GM19238 (cell line): ENCODE results near the gene NEDD9.
A peak's percentile ranks its signal among the peaks of the same experiment; 100 is the strongest.

Experiments used
- DNase-seq: peaks from one replicate; pipeline ENCODE4 v3.0.0; 2011; ENCODE audit warnings: low spot score; ENCODE audit not compliant: insufficient read length

Gene NEDD9

GRCh38 chr6:11236076-11236750 lies 3.7 kb upstream of the NEDD9 start:
- no peak for DNase-seq

- no peak for DNase-seq
These were observed 2.6 kb upstream of the NEDD9 start for GRCh38 chr6:11235062-11235461.

GRCh38 chr6:11233673-11234573 lies 1.5 kb upstream of the NEDD9 start:
- no peak for DNase-seq

- peak; percentile 24 for DNase-seq
These were observed 530 bp upstream of the NEDD9 start for GRCh38 chr6:11232770-11233626.

- DNase-seq, result no peak
These were observed 790 bp downstream of the NEDD9 start for GRCh38 chr6:11231564-11232192.

- DNase-seq, result no peak
These were observed 1.4 kb downstream of the NEDD9 start for GRCh38 chr6:11231108-11231463.

GRCh38 chr6:11230158-11231107 lies 2.0 kb downstream of the NEDD9 start:
- no peak for DNase-seq

GRCh38 chr6:11229655-11230046 lies 2.8 kb downstream of the NEDD9 start:
- no peak for DNase-seq

- DNase-seq, result no peak
These were observed 3.4 kb downstream of the NEDD9 start for GRCh38 chr6:11228935-11229654.

GRCh38 chr6:11227698-11228097 lies 4.8 kb downstream of the NEDD9 start:
- no peak for DNase-seq

GRCh38 chr6:11226005-11226404 lies 6.5 kb downstream of the NEDD9 start:
- DNase-seq, result no peak

GRCh38 chr6:11224966-11225463 lies 7.5 kb downstream of the NEDD9 start:
- DNase-seq, result no peak

- peak; percentile 27 for DNase-seq
These were observed 8.1 kb downstream of the NEDD9 start for GRCh38 chr6:11224252-11224965.

GRCh38 chr6:11223286-11223864 lies 9.1 kb downstream of the NEDD9 start:
- DNase-seq, result no peak

- no peak for DNase-seq
These were observed 9.8 kb downstream of the NEDD9 start for GRCh38 chr6:11222385-11223277.

- DNase-seq, result no peak
These were observed 10.7 kb downstream of the NEDD9 start for GRCh38 chr6:11221623-11222384.

GRCh38 chr6:11219400-11219834 lies 13.1 kb downstream of the NEDD9 start:
- DNase-seq, result no peak
